GM18858 (cell line): ENCODE data around the gene DNAH10.
A peak's percentile ranks its signal among the peaks of the same experiment; 100 is the strongest.

Experiments used
- ATAC-seq: cut with Tn5 transposase; IDR thresholded peaks from one replicate; pipeline ENCODE4 v1.9.1; 2021; ENCODE audit not compliant: unreplicated experiment

The DNAH10 gene

GRCh38 chr12:123761841-123762714, at the start of gene DNAH10:
Gene DNAH10, plus strand, starts transcription at chr12:123762301. Its CDS starts 36 bp downstream, at chr12:123762337.
- ATAC-seq = no peak

- peak; percentile 3 for ATAC-seq
Observed at GRCh38 chr12:123712780-123713319, 49.3 kb upstream of the DNAH10 start.

GRCh38 chr12:123713398-123713797, 48.7 kb upstream of the DNAH10 start:
- ATAC-seq = no peak

GRCh38 chr12:123713823-123714585, 48.1 kb upstream of the DNAH10 start:
- peak; percentile 38 for ATAC-seq

- no peak for ATAC-seq
Observed at GRCh38 chr12:123715195-123715594, 46.9 kb upstream of the DNAH10 start.

- no peak for ATAC-seq
Observed at GRCh38 chr12:123717350-123717749, 44.8 kb upstream of the DNAH10 start.

GRCh38 chr12:123720141-123720814, 41.8 kb upstream of the DNAH10 start:
- ATAC-seq = no peak

GRCh38 chr12:123721245-123721644, 40.9 kb upstream of the DNAH10 start:
- no peak for ATAC-seq

- ATAC-seq = no peak
Observed at GRCh38 chr12:123723011-123723410, 39.1 kb upstream of the DNAH10 start.

- no peak for ATAC-seq
Observed at GRCh38 chr12:123723765-123724164, 38.3 kb upstream of the DNAH10 start.

GRCh38 chr12:123726244-123726643, 35.9 kb upstream of the DNAH10 start:
- no peak for ATAC-seq

GRCh38 chr12:123726962-123727361, 35.1 kb upstream of the DNAH10 start:
- ATAC-seq = no peak

- no peak for ATAC-seq
Observed at GRCh38 chr12:123727878-123728277, 34.2 kb upstream of the DNAH10 start.

GRCh38 chr12:123731596-123731995, 30.5 kb upstream of the DNAH10 start:
- ATAC-seq = no peak

GRCh38 chr12:123732251-123732650, 29.9 kb upstream of the DNAH10 start:
- ATAC-seq = no peak

GRCh38 chr12:123733229-123733628, 28.9 kb upstream of the DNAH10 start:
- ATAC-seq = no peak

- ATAC-seq = no peak
Observed at GRCh38 chr12:123734268-123734667, 27.8 kb upstream of the DNAH10 start.

- ATAC-seq = no peak
Observed at GRCh38 chr12:123741937-123742572, 20.0 kb upstream of the DNAH10 start.

- ATAC-seq = no peak
Observed at GRCh38 chr12:123743002-123743401, 19.1 kb upstream of the DNAH10 start.

GRCh38 chr12:123744836-123745235, 17.3 kb upstream of the DNAH10 start:
- no peak for ATAC-seq

GRCh38 chr12:123747309-123747708, 14.8 kb upstream of the DNAH10 start:
- ATAC-seq = no peak
